ENCODE results near the gene RAB43. TPM values are rescaled to one million over a fixed set of nuclear protein-coding genes. Genes with fewer than 3 reads are reported as not detected.

RAB43 gene
- polyA plus RNA-seq, 1 donor from 2014 or later, result 0.57 TPM

- Histone ChIP-seq H3K79me2 (replicated peaks; ENCODE audit: insufficient read depth, low read length) (no peaks in the 10 kb centered on the region), H3K36me3 (ENCODE audit: insufficient read depth, low read length) (no peaks in the 10 kb centered on the region), H3K27me3 (ENCODE audit: insufficient read depth, low read depth, low read length) (no peaks in the 10 kb centered on the region), H3K4me2 (ENCODE audit: low read length) (peak overlapping the region; percentile 82), H3K4me3 (ENCODE audit: low read length) (peak overlapping the region; percentile 74), H4K20me1 (ENCODE audit: insufficient read depth) (no peaks in the 10 kb centered on the region), H3K27ac (ENCODE audit: low read length) (no peak overlapping the region), H3K9me2 (ENCODE audit: insufficient read depth, low read length) (no peaks in the 10 kb centered on the region), H3K9me3 (ENCODE audit: low read length) (no peaks in the 10 kb centered on the region), H3K9ac (ENCODE audit: low read length) (peak overlapping the region; percentile 63), H3F3A (ENCODE audit: insufficient read depth, low read length, poor library complexity, severe bottlenecking) (peaks cover 3% of the 10 kb centered on the region), H2AFZ (ENCODE audit: low read depth, low read length) (peak overlapping the region; percentile 21)
- TF ChIP-seq EP300 (conservative IDR thresholded peaks at IDR 0.05; ENCODE audit: poor library complexity, severe bottlenecking), result no peak
- no peak for TF ChIP-seq CTCF (IDR thresholded peaks at IDR 0.05; ENCODE audit: poor library complexity, severe bottlenecking)
- no peak for TF ChIP-seq SMC3 (conservative IDR thresholded peaks at IDR 0.05; ENCODE audit: poor library complexity)
- TF ChIP-seq EZH2 (IDR thresholded peaks at IDR 0.05; ENCODE audit: borderline replicate concordance, insufficient read depth, low read length, poor library complexity, severe bottlenecking), result no peak
- TF ChIP-seq MXI1 (conservative IDR thresholded peaks at IDR 0.05; ENCODE audit: poor library complexity, severe bottlenecking), result peak; percentile 33
- TF ChIP-seq TAF1 (IDR thresholded peaks at IDR 0.05; ENCODE audit: low read depth), result no peak
- TF ChIP-seq REST (IDR thresholded peaks at IDR 0.05; ENCODE audit: borderline replicate concordance), result no peak
- TF ChIP-seq POLR2AphosphoS5 (IDR thresholded peaks at IDR 0.05), result peak; percentile 2
- TF ChIP-seq RAD21 (conservative IDR thresholded peaks at IDR 0.05), result no peak
These were observed 400 bp downstream of the RAB43 start for GRCh38 chr3:129121016-129121791.

GRCh38 chr3:129120254-129121004 lies 1.2 kb downstream of the RAB43 start:
- Histone ChIP-seq H4K20me1 (ENCODE audit: insufficient read depth) (no peaks in the 10 kb centered on the region), H2AFZ (ENCODE audit: low read depth, low read length) (no peak overlapping the region), H3K9me3 (ENCODE audit: low read length) (no peaks in the 10 kb centered on the region), H3K27me3 (ENCODE audit: insufficient read depth, low read depth, low read length) (no peaks in the 10 kb centered on the region), H3K4me3 (ENCODE audit: low read length) (peak overlapping the region; percentile 74), H3K4me2 (ENCODE audit: low read length) (peak overlapping the region; percentile 82), H3K36me3 (ENCODE audit: insufficient read depth, low read length) (no peaks in the 10 kb centered on the region), H3K27ac (ENCODE audit: low read length) (no peak overlapping the region), H3K79me2 (replicated peaks; ENCODE audit: insufficient read depth, low read length) (no peaks in the 10 kb centered on the region), H3F3A (ENCODE audit: insufficient read depth, low read length, poor library complexity, severe bottlenecking) (peaks cover 3% of the 10 kb centered on the region), H3K9ac (ENCODE audit: low read length) (peak overlapping the region; percentile 63), H3K9me2 (ENCODE audit: insufficient read depth, low read length) (no peaks in the 10 kb centered on the region)
- TF ChIP-seq TAF1 (IDR thresholded peaks at IDR 0.05; ENCODE audit: low read depth), result no peak
- no peak for TF ChIP-seq EZH2 (IDR thresholded peaks at IDR 0.05; ENCODE audit: borderline replicate concordance, insufficient read depth, low read length, poor library complexity, severe bottlenecking)
- no peak for TF ChIP-seq RAD21 (conservative IDR thresholded peaks at IDR 0.05)
- TF ChIP-seq CTCF (IDR thresholded peaks at IDR 0.05; ENCODE audit: poor library complexity, severe bottlenecking), result no peak
- no peak for TF ChIP-seq SMC3 (conservative IDR thresholded peaks at IDR 0.05; ENCODE audit: poor library complexity)
- TF ChIP-seq POLR2AphosphoS5 (IDR thresholded peaks at IDR 0.05), result no peak
- TF ChIP-seq MXI1 (conservative IDR thresholded peaks at IDR 0.05; ENCODE audit: poor library complexity, severe bottlenecking), result no peak
- TF ChIP-seq REST (IDR thresholded peaks at IDR 0.05; ENCODE audit: borderline replicate concordance), result no peak
- no peak for TF ChIP-seq EP300 (conservative IDR thresholded peaks at IDR 0.05; ENCODE audit: poor library complexity, severe bottlenecking)
